GM23338 (cell line): ENCODE data around the gene TMEM41B. TPM values are rescaled to one million over a fixed set of nuclear protein-coding genes. Genes with fewer than 3 reads are reported as not detected.
"Not testable (repeated sequence)": the region's sequence is repeated elsewhere in the genome, so short reads cannot be mapped to it uniquely, and the experiment has no call there.

Experiments used
- ATAC-seq: fragments of 200-7000 bp; cut with Tn5 transposase; 3 replicates; pipeline ENCODE4 v1.9.1; 2020
- DNase-seq: peaks from one replicate; pipeline ENCODE4 v3.0.0-alpha.2; 2015; ENCODE audit warnings: low spot score
- H2AFZ ChIP-seq: fragments of 200-600 bp; sonication (generic); 2 replicates; pipeline ENCODE4 v1.8.0; 2016; ENCODE audit warnings: antibody characterized with exemption, mild to moderate bottlenecking, moderate library complexity
- H3F3A ChIP-seq: fragments of 200-600 bp; sonication (generic); replicated peaks from 2 replicates; pipeline ENCODE4 v1.8.0; 2017; ENCODE audit warnings: antibody characterized with exemption, mixed run types, low read depth
- H3K27ac ChIP-seq: fragments of 200-600 bp; sonication (generic); 2 replicates; pipeline ENCODE4 v1.6.1; 2016; ENCODE audit warnings: low read depth
- H3K27me3 ChIP-seq: fragments of 200-600 bp; sonication (generic); 2 replicates; pipeline ENCODE4 v1.8.0; 2016; ENCODE audit warnings: mild to moderate bottlenecking, mixed run types, moderate library complexity; ENCODE audit not compliant: insufficient read depth
- H3K36me3 ChIP-seq: fragments of 200-600 bp; sonication (generic); 2 replicates; pipeline ENCODE4 v1.8.0; 2016; ENCODE audit warnings: mild to moderate bottlenecking; ENCODE audit not compliant: insufficient read depth
- H3K4me1 ChIP-seq: fragments of 200-600 bp; sonication (generic); 2 replicates; pipeline ENCODE4 v1.8.0; 2016; ENCODE audit warnings: mild to moderate bottlenecking, moderate library complexity; ENCODE audit not compliant: insufficient read depth
- H3K4me2 ChIP-seq: fragments of 200-600 bp; sonication (generic); 2 replicates; pipeline ENCODE4 v1.7.1; 2017; ENCODE audit warnings: mixed run types
- H3K4me3 ChIP-seq: fragments of 200-600 bp; sonication (generic); 2 replicates; pipeline ENCODE4 v1.6.1; 2016; ENCODE audit warnings: mixed run types
- H3K79me2 ChIP-seq: fragments of 200-600 bp; sonication (generic); replicated peaks from 2 replicates; pipeline ENCODE4 v1.8.0; 2017; ENCODE audit warnings: mild to moderate bottlenecking; ENCODE audit not compliant: insufficient read depth
- H3K9me2 ChIP-seq: fragments of 200-600 bp; sonication (generic); 2 replicates; pipeline ENCODE4 v1.8.0; 2017; ENCODE audit not compliant: insufficient read depth
- H4K20me1 ChIP-seq: fragments of 200-600 bp; sonication (generic); replicated peaks from 2 replicates; pipeline ENCODE4 v1.8.0; 2017; ENCODE audit warnings: mild to moderate bottlenecking; ENCODE audit not compliant: insufficient read depth
- H3K27ac Mint-ChIP-seq: 2 replicates; pipeline ENCODE4 v1.8.0; 2020; ENCODE audit warnings: inconsistent platforms, mild to moderate bottlenecking, moderate library complexity, mixed read lengths
- H3K27me3 Mint-ChIP-seq: 3 replicates; pipeline ENCODE4 v1.8.0; 2022; ENCODE audit warnings: low read depth, mild to moderate bottlenecking, moderate library complexity, mixed read lengths, inconsistent platforms; ENCODE audit not compliant: insufficient read depth, poor library complexity
- H3K36me3 Mint-ChIP-seq: 3 replicates; pipeline ENCODE4 v1.8.0; 2021; ENCODE audit warnings: low read depth, mild to moderate bottlenecking, inconsistent platforms, moderate library complexity, mixed read lengths
- H3K4me1 Mint-ChIP-seq: 3 replicates; pipeline ENCODE4 v1.8.0; 2020; ENCODE audit warnings: mild to moderate bottlenecking, inconsistent platforms, mixed read lengths
- H3K4me3 Mint-ChIP-seq: 3 replicates; pipeline ENCODE4 v1.8.0; 2021; ENCODE audit warnings: moderate library complexity, mild to moderate bottlenecking, inconsistent platforms, mixed read lengths
- H3K9me3 Mint-ChIP-seq: 3 replicates; pipeline ENCODE4 v1.8.0; 2020; ENCODE audit warnings: moderate library complexity, mild to moderate bottlenecking, inconsistent platforms, mixed read lengths
- JUNB ChIP-seq: IDR thresholded peaks from one replicate; pipeline ENCODE4 v1.6.1; 2016; ENCODE audit warnings: antibody characterized with exemption; ENCODE audit not compliant: unreplicated experiment
- REST ChIP-seq: IDR thresholded peaks from one replicate; pipeline ENCODE4 v1.6.1; 2018; ENCODE audit warnings: antibody characterized with exemption; ENCODE audit not compliant: unreplicated experiment
- STAT1 ChIP-seq: IDR thresholded peaks from one replicate; pipeline ENCODE4 v1.6.1; 2016; ENCODE audit warnings: antibody characterized with exemption; ENCODE audit not compliant: unreplicated experiment
- ZNF114 ChIP-seq: fragments of 250-450 bp; sonication (Bioruptor Pico); IDR thresholded peaks from 2 replicates; pipeline ENCODE4 v1.5.0; 2020; ENCODE audit warnings: mild to moderate bottlenecking, moderate library complexity
- ZNF462 ChIP-seq: fragments of 250-450 bp; sonication (Bioruptor Pico); IDR thresholded peaks from 2 replicates; pipeline ENCODE4 v1.5.0; 2020; ENCODE audit warnings: mild to moderate bottlenecking, moderate library complexity
- polyA plus RNA-seq: library from polyadenylated mRNA; unstranded; fragments of >200 nt; fragmentation: Nextera tagmentation; extraction: Ambion mirVana; gene quantifications from 2 replicates; pipeline ENCODE4 v1.2.1, GENCODE V29; 2016
- total RNA-seq: library from RNA; depleted of rRNA; stranded (reverse); fragments of >200 nt; shearing (Covaris generic); gene quantifications from 2 replicates; pipeline ENCODE4 v1.2.3, GENCODE V29; 2014
- TF ChIP-seq, protein P1 (sequence below), 2 experiments: fragments of 200-600 bp in 1 of 2; sonication (generic) in 1 of 2; conservative IDR thresholded peaks; 2 replicates each; pipeline versions ENCODE4 v1.5.1 to v1.6.1; 2016 to 2017; ENCODE audit warnings: antibody characterized with exemption in 2 of 2, low read depth in 2 of 2, mild to moderate bottlenecking in 2 of 2, moderate library complexity in 1 of 2

TMEM41B gene
- total and polyA plus RNA-seq, 2 experiments from 2014 or later, result 34.4 to 53.8 TPM

GRCh38 chr11:9259981-9260837 is 54.2 kb downstream of the TMEM41B start:
- no peaks in the 10 kb centered on the region for H3K36me3 ChIP-seq
- H3K4me3 ChIP-seq, result no peak overlapping the region
- H3K27me3 ChIP-seq, result no peaks in the 10 kb centered on the region
- peaks cover 37% of the 10 kb centered on the region for H4K20me1 ChIP-seq
- H3K4me1 ChIP-seq, result peaks cover 12% of the 10 kb centered on the region; the same call in 1 of the 2 replicates
- DNase-seq, result peak; percentile 43
- H3F3A ChIP-seq, result peaks cover 5% of the 10 kb centered on the region; the same call in 1 of the 2 replicates
- H3K4me1 Mint-ChIP-seq, result peaks cover 20% of the 10 kb centered on the region
- peaks cover 93% of the 10 kb centered on the region for H3K79me2 ChIP-seq
- no peak for ATAC-seq
- no peaks in the 10 kb centered on the region for H3K9me2 ChIP-seq
- H3K36me3 Mint-ChIP-seq, result peaks cover 14% of the 10 kb centered on the region
- no peak overlapping the region for H3K4me2 ChIP-seq
- TF ChIP-seq, protein P1, sequence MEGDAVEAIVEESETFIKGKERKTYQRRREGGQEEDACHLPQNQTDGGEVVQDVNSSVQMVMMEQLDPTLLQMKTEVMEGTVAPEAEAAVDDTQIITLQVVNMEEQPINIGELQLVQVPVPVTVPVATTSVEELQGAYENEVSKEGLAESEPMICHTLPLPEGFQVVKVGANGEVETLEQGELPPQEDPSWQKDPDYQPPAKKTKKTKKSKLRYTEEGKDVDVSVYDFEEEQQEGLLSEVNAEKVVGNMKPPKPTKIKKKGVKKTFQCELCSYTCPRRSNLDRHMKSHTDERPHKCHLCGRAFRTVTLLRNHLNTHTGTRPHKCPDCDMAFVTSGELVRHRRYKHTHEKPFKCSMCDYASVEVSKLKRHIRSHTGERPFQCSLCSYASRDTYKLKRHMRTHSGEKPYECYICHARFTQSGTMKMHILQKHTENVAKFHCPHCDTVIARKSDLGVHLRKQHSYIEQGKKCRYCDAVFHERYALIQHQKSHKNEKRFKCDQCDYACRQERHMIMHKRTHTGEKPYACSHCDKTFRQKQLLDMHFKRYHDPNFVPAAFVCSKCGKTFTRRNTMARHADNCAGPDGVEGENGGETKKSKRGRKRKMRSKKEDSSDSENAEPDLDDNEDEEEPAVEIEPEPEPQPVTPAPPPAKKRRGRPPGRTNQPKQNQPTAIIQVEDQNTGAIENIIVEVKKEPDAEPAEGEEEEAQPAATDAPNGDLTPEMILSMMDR (conservative IDR thresholded peaks at IDR 0.05; ENCODE audit: low read depth in 2 of 2), result peak; percentile 48 to 57
- no peak for TF ChIP-seq ZNF462 (CRISPR knock-in tag)
- TF ChIP-seq STAT1, result no peak
- no peak for TF ChIP-seq REST
- no peak for TF ChIP-seq JUNB
- TF ChIP-seq ZNF114 (CRISPR knock-in tag), result no peak
- H3K27ac ChIP-seq, result no peak overlapping the region
- peaks cover 6% of the 10 kb centered on the region for H3K27me3 Mint-ChIP-seq
- peak overlapping the region; percentile 2; the same call in 1 of the 2 replicates for H3K27ac Mint-ChIP-seq
- no peaks in the 10 kb centered on the region for H3K9me3 Mint-ChIP-seq
- H2AFZ ChIP-seq, result no peak overlapping the region
- no peak overlapping the region for H3K4me3 Mint-ChIP-seq

- H3K9me3 Mint-ChIP-seq, ATAC-seq: not testable (repeated sequence)
- H4K20me1 ChIP-seq, result peaks cover 28% of the 10 kb centered on the region
These were observed 56.1 kb downstream of the TMEM41B start for GRCh38 chr11:9258279-9258678.

More at GRCh38 chr11:9258279-9258678, 56.1 kb downstream of the TMEM41B start:
- peaks cover 99% of the 10 kb centered on the region for H3K79me2 ChIP-seq
- not testable (repeated sequence) for H3K4me2 ChIP-seq, H3K9me2 ChIP-seq, H3K36me3 ChIP-seq, H3K27me3 Mint-ChIP-seq, H3K27ac Mint-ChIP-seq, DNase-seq, H3F3A ChIP-seq, H3K27me3 ChIP-seq, H3K4me3 Mint-ChIP-seq, H3K4me3 ChIP-seq, H2AFZ ChIP-seq, H3K4me1 ChIP-seq, H3K27ac ChIP-seq
- peaks cover 14% of the 10 kb centered on the region for H3K4me1 Mint-ChIP-seq
- peaks cover 18% of the 10 kb centered on the region for H3K36me3 Mint-ChIP-seq
